GM19468 (cell line): ENCODE results near the gene TCF15.
"Not testable (repeated sequence)": the region's sequence is repeated elsewhere in the genome, so short reads cannot be mapped to it uniquely, and the experiment has no call there.

Source experiments
- ATAC-seq: cut with Tn5 transposase; IDR thresholded peaks from one replicate; pipeline ENCODE4 v1.9.1; 2021; ENCODE audit warnings: mild to moderate bottlenecking, moderate library complexity, moderate number of reproducible peaks; ENCODE audit not compliant: unreplicated experiment; ENCODE audit errors: extremely low read depth

TCF15 gene

GRCh38 chr20:642398-643174, 32.5 kb upstream of the TCF15 start:
- no peak for ATAC-seq

DNA sequence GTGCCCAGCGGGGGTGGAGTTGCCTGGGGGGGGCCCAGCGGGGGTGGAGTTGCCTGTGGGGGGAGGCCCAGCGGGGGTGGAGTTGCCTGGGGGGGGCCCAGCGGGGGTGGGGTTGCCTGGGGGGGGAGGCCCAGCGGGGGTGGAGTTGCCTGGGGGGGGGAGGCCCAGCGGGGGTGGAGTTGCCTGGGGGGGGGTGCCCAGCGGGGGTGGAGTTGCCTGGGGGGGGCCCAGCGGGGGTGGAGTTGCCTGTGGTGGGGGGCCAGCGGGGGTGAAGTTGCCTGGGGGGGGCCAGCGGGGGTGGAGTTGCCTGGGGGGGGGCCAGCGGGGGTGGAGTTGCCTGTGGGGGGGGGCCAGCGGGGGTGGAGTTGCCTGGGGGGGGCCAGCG, 31.9 kb upstream of the TCF15 start:
- not testable (repeated sequence) for ATAC-seq

DNA sequence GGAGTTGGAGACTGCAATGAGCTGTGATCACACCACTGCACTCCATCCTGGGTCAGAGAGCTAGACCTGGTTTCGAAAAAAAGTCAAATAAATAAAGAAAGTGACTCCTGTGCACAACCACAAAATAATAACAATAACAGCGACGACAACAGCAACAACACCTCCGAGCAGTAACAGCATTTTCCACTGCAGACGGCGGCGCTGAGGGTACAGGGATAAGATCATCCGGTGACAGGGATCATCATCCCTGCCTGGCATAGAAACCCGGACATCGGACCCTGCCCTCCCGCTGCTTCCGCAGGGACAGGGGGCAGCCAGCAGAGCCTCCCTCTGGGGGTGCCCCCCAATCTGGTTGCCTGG, 31.4 kb upstream of the TCF15 start:
- no peak for ATAC-seq

DNA sequence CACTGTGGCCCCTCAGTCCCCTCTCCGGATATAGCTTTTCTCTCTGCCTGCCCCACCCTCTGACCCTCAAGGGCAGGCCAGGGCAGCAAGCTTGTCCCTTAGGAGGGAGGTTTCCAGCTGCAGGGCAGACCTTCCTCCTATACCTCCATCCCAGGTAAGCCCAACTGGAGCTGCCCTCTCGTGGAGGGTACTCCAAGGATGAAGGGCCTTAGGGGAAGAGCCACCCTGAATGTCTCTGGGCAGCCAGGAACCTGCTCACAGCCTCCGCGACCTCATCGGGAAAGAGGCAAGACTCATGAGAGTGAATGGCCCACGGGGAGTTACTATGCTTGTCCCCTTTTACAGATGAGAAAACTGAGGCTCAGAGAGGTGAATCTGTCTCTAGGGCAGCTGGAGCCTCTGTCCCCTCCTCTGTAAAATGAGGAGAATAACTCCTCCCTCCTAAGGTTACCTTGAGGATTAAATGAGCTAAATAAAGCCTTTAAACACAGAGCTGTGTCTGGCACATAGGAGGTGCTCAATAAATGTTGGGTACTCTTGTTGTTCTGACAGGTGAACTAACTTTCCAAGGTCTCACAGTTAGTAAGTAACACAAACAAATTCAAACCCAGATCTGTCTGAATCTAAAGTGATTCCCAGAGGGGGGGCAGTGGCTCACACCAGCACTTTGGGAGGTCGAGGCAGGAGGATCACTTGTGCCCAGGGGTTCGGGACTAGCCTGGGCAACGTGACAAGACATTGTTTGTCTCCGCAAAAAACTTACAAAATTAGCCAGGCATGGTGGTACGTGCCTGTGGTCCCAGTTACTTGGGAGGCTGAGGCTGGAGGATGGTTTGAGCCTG, 30.8 kb upstream of the TCF15 start:
- no peak for ATAC-seq

GRCh38 chr20:638579-638978, 28.5 kb upstream of the TCF15 start:
- ATAC-seq, result no peak

DNA sequence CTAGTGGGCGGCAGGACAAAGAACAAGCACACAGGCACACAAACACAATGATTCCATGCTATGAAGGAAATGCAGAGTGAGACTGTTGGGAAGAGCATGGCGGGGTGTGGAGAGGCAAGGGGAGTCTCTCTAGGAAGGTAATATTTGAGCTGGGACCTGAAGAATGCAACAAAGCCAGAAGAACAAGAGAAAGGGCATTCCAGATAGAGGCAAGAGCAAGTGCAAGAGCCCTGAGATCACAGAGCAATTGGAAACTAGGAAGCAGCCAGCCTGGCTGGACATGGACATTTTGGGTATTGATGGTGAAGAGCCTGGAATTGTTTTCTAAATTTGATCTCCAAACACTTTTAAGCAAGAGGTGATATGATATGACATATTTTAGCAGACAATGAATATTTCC, 27.4 kb upstream of the TCF15 start:
- no peak for ATAC-seq

DNA sequence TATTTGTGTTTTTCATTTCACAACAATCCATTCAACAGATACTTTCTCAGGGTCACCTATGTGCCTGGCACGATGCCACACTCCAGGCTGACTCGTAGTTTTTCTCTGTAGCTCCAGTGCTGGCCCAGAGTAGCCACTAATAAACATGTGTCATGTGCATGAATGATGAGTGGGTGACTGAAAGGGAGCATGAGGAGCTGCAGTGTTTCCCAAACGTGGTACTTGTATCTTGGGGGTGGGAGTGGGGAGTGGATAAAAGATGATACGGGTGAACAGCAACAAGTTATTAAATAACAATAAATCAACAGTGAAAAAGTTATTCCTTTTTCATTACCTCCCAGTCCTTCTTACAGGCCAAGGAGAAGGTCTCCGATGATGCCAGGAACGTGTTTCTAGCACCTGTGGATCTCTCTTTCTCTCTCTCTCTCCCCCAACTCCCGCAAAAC, 25.8 kb upstream of the TCF15 start:
- no peak for ATAC-seq

- ATAC-seq, result no peak
Observed at GRCh38 chr20:635028-635892, 25.2 kb upstream of the TCF15 start.

GRCh38 chr20:634148-634925, 24.2 kb upstream of the TCF15 start:
- ATAC-seq, result no peak

DNA sequence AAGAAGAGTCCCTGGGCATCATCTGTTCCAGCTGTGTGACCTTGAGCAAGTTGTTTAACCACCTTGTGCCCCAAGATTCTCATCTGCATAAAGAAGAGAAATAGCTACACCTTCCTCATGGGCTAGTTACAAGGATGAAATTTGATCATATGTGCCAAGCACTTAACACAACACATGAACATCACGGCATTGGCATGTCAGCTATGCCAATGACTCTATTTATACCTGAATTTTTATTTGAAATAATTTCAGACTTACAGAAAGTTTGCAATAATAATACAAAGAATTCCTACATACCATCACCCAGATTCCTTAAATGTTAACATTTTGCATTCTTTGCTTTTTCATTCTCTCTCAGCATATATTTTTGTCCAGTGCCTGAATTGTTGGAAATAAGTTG, 21.0 kb upstream of the TCF15 start:
- no peak for ATAC-seq

- no peak for ATAC-seq
Observed at GRCh38 chr20:626579-626978, 16.5 kb upstream of the TCF15 start.

DNA sequence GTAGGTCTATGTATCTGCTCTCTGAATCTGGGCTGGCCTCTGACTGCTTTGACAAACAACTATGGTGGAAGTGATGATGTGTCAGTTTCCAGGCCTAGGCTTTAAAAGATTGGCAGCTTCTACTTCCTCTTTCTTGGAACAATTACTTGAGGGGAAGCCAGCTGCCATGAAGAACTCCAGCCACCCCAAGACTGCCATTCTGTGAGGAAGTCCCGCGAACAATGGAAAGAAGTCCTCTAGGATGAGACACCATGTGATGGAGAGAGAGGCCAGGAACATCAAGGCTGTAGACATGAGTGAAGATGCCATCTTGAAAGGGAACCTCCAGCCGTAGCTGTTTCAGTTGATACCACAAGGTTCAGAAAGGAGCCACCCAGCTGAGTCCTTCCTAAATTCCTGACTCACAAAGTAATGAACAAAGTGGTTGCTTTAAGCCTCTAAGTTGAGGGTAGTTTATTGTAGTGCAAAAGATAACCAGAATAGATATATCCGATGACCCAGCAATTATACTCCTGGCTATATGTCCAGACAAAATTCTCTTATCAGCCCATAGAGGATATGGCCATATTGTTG, 15.3 kb upstream of the TCF15 start:
- no peak for ATAC-seq

DNA sequence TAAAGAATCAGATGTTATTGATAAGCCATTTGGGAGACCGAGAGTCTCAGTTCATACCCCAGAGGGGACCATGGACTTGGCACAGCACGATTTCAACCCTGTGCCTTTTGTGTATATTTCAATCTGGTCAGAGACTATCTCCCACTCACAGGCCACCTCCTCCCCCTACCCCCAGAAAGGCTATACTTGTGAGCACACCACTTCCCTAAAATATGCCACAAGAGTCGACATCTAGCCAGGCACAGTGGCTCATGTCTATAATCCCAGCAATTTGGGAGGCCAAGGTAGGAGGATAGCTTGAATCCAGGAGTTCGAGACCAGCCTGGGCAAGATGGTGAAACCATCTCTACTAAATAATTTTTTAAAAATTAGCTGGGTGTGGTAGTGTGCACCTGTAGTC, 13.6 kb upstream of the TCF15 start:
- ATAC-seq, result no peak

GRCh38 chr20:623021-623420, 12.9 kb upstream of the TCF15 start:
- ATAC-seq, result no peak

GRCh38 chr20:622161-622560, 12.1 kb upstream of the TCF15 start:
- ATAC-seq, result no peak

DNA sequence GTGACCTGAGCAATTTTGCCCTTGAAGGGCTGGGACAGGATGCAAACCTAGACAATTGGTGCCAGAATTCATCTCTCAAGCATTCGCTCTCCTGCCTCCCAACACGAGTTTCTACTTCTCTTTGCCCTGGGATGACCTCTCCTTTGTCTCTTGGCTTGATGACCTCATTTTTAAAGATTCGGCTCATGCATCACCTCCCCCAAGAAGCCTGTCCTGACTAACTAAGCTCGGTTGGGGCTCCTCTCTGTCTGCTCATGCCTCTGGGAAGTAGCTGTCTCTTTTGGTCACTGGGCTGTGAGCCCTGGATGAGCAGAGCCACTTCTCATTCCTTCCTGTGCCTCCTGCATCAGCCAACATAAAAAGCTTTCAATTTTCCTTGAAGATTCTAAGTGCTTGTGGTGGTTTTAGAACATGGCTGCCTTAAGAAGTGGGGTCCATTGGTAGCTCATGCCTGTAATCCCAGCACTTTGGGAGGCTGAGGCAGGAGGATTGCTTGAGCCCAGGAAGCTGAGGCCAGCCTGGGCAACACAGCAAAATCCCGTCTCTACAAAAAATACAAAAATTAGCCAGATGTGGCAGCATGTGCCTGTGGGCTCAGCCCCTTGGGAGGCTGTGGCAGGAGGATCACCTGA, 11.1 kb upstream of the TCF15 start:
- no peak for ATAC-seq

DNA sequence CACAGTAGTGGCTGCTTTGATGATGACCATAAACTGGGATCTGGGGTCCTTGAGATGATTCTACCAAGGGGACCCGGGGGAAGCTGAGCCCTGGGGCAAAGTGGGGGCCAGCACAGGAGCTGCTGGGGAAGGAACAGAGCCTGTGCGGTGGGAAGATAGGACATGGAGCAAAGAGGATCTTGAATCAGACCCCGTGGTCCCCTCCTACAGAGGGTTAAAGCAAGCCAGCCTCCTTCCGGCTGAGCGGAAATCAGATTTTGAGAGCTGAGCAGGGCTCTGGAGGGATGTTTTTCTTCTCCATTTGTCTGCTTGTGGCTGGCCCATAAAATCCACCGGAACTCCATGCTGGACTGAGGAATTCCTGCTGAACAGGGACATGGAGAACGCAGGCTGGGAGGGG, 10.1 kb upstream of the TCF15 start:
- ATAC-seq, result no peak

DNA sequence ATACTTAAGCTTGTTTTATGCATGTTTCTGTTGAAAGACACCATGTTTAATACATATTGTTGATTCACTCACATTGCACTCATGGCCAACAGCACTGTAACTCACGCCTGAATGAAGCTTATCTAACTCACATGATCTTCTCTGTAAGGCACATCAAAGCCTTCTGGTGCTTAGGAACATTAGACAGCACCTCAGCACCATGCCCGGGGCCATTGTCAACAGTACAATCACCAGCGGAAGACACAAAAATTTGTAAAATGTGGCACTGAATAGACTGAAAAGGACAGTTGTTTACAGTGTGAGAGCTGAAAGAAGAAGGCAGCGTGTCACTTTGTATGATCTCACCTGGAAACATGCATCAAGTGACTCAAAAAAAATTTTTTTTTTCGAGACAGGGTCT, 8.9 kb upstream of the TCF15 start:
- no peak for ATAC-seq
